HG03095 (cell line): Measurements from ENCODE around the gene CFAP20.
"Not testable (repeated sequence)": the region's sequence is repeated elsewhere in the genome, so short reads cannot be mapped to it uniquely, and the experiment has no call there.

Source experiments
- ATAC-seq: cut with Tn5 transposase; IDR thresholded peaks from one replicate; pipeline ENCODE4 v1.9.1; 2021; ENCODE audit warnings: moderate library complexity; ENCODE audit not compliant: unreplicated experiment

CFAP20 gene

GRCh38 chr16:58072134-58072533, 57.0 kb downstream of the CFAP20 start:
- not testable (repeated sequence) for ATAC-seq

- ATAC-seq: no peak
These were observed 58.6 kb downstream of the CFAP20 start for GRCh38 chr16:58070585-58070984.
